PC-9 (cell line): ENCODE results near the gene EHMT1.

ENCODE experiments used
- CTCF ChIP-seq: fragments of 200-600 bp; sonication (generic); conservative IDR thresholded peaks from 2 replicates; pipeline ENCODE4 v1.6.1; 2017; ENCODE audit warnings: mixed run types, antibody characterized with exemption, mild to moderate bottlenecking, moderate library complexity
- EZH2 ChIP-seq: fragments of 200-600 bp; sonication (generic); IDR thresholded peaks from 2 replicates; pipeline ENCODE4 v1.8.0; 2017; ENCODE audit warnings: antibody characterized with exemption, low read depth

GRCh38 chr9:137715321-137715720 is 96.5 kb downstream of the EHMT1 start:
- no peak for TF ChIP-seq CTCF
- TF ChIP-seq EZH2, result no peak
